ENCODE results near the gene CCR6. TPM values are rescaled to one million over a fixed set of nuclear protein-coding genes. Genes with fewer than 3 reads are reported as not detected.

The CCR6 gene
- total and polyA plus RNA-seq, 10 of the 15 experiments (the other 5 are each of a cell fraction or from before 2014, with no cell fraction given), result 2.2 to 7.6 (median 6.7) TPM

DNA sequence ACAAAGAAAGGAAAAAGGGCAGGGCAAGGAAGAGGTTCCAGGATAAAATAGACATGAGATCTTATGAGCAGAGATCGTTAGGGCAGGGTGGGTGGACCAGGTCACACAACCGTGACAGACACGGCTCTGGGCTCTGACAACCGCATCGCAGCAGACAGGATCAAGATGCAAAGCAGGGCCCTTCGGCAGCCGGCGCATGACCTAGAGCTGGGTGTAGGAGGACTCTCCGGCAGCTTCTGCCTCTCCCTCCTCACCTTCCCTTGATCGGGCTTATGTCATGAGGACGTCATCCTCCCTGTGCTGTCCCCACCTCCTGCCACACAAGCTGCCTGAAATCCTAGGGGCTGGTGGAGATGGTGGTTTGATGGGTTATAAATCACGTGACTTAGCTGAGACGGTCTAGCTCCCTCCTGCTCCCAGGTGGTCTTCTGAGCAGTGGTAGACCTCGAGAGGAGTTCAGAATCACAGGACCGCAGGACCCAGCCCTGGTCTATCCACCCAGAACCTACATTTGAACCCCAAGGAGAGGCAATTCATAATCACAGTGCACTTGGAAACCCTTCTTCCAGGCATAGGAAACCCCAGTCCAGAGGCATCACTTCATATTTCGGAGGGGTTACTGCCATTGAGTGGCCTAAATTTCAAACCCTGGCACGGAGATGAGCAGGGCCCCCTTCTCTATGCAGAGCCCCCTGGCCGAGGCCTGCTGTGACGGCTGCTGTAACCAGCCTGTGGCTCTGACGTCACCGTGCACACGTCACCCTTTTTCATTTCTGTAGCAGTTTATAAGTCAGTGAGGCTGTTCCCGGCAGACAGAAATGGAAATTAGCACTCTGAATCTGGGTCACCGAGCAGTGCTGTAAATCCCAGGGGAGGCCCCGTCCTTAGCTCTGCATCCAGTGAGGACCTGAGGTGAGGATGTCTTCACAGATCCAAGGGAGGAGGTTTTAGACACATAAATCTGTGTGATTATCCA lies 8.7 kb upstream of the CCR6 start (continued):
- TF ChIP-seq, protein P1, sequence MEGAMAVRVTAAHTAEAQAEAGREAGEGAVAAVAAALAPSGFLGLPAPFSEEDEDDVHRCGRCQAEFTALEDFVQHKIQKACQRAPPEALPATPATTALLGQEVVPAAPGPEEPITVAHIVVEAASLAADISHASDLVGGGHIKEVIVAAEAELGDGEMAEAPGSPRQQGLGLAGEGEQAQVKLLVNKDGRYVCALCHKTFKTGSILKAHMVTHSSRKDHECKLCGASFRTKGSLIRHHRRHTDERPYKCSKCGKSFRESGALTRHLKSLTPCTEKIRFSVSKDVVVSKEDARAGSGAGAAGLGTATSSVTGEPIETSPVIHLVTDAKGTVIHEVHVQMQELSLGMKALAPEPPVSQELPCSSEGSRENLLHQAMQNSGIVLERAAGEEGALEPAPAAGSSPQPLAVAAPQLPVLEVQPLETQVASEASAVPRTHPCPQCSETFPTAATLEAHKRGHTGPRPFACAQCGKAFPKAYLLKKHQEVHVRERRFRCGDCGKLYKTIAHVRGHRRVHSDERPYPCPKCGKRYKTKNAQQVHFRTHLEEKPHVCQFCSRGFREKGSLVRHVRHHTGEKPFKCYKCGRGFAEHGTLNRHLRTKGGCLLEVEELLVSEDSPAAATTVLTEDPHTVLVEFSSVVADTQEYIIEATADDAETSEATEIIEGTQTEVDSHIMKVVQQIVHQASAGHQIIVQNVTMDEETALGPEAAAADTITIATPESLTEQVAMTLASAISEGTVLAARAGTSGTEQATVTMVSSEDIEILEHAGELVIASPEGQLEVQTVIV (IDR thresholded peaks at IDR 0.05; ENCODE audit: borderline replicate concordance, partially characterized antibody), result no peak
- TF ChIP-seq ZSCAN29 (IDR thresholded peaks at IDR 0.05), result no peak
- no peak for TF ChIP-seq GABPA (IDR thresholded peaks at IDR 0.05; ENCODE audit: low read depth)
- TF ChIP-seq, protein P2, sequence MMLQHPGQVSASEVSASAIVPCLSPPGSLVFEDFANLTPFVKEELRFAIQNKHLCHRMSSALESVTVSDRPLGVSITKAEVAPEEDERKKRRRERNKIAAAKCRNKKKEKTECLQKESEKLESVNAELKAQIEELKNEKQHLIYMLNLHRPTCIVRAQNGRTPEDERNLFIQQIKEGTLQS (IDR thresholded peaks at IDR 0.05; ENCODE audit: borderline replicate concordance, extremely low read depth, low read depth, low read length), result peak; percentile 34; the same call in 1 of the 2 replicates
- TF ChIP-seq CHD1 (IDR thresholded peaks at IDR 0.05; ENCODE audit: low read depth, low read length), result 0 out of 2 replicates have a peak, but pooled peaks have one; percentile 73
- no peak for TF ChIP-seq FOXK2 (IDR thresholded peaks at IDR 0.05)
- TF ChIP-seq, protein P3, sequence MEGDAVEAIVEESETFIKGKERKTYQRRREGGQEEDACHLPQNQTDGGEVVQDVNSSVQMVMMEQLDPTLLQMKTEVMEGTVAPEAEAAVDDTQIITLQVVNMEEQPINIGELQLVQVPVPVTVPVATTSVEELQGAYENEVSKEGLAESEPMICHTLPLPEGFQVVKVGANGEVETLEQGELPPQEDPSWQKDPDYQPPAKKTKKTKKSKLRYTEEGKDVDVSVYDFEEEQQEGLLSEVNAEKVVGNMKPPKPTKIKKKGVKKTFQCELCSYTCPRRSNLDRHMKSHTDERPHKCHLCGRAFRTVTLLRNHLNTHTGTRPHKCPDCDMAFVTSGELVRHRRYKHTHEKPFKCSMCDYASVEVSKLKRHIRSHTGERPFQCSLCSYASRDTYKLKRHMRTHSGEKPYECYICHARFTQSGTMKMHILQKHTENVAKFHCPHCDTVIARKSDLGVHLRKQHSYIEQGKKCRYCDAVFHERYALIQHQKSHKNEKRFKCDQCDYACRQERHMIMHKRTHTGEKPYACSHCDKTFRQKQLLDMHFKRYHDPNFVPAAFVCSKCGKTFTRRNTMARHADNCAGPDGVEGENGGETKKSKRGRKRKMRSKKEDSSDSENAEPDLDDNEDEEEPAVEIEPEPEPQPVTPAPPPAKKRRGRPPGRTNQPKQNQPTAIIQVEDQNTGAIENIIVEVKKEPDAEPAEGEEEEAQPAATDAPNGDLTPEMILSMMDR (IDR thresholded peaks at IDR 0.05 in 2 of 3, conservative IDR thresholded peaks at IDR 0.05 in 1 of 3; ENCODE audit: control insufficient read depth in 2 of 3, extremely low read depth in 1 of 3, insufficient read depth in 1 of 3, low read depth in 3 of 3, low read length in 3 of 3), result no peak
- TF ChIP-seq, protein P4, sequence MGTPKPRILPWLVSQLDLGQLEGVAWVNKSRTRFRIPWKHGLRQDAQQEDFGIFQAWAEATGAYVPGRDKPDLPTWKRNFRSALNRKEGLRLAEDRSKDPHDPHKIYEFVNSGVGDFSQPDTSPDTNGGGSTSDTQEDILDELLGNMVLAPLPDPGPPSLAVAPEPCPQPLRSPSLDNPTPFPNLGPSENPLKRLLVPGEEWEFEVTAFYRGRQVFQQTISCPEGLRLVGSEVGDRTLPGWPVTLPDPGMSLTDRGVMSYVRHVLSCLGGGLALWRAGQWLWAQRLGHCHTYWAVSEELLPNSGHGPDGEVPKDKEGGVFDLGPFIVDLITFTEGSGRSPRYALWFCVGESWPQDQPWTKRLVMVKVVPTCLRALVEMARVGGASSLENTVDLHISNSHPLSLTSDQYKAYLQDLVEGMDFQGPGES (IDR thresholded peaks at IDR 0.05), result no peak
- TF ChIP-seq, protein P5, sequence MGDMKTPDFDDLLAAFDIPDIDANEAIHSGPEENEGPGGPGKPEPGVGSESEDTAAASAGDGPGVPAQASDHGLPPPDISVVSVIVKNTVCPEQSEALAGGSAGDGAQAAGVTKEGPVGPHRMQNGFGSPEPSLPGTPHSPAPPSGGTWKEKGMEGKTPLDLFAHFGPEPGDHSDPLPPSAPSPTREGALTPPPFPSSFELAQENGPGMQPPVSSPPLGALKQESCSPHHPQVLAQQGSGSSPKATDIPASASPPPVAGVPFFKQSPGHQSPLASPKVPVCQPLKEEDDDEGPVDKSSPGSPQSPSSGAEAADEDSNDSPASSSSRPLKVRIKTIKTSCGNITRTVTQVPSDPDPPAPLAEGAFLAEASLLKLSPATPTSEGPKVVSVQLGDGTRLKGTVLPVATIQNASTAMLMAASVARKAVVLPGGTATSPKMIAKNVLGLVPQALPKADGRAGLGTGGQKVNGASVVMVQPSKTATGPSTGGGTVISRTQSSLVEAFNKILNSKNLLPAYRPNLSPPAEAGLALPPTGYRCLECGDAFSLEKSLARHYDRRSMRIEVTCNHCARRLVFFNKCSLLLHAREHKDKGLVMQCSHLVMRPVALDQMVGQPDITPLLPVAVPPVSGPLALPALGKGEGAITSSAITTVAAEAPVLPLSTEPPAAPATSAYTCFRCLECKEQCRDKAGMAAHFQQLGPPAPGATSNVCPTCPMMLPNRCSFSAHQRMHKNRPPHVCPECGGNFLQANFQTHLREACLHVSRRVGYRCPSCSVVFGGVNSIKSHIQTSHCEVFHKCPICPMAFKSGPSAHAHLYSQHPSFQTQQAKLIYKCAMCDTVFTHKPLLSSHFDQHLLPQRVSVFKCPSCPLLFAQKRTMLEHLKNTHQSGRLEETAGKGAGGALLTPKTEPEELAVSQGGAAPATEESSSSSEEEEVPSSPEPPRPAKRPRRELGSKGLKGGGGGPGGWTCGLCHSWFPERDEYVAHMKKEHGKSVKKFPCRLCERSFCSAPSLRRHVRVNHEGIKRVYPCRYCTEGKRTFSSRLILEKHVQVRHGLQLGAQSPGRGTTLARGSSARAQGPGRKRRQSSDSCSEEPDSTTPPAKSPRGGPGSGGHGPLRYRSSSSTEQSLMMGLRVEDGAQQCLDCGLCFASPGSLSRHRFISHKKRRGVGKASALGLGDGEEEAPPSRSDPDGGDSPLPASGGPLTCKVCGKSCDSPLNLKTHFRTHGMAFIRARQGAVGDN (IDR thresholded peaks at IDR 0.05), result peak; percentile 89
- TF ChIP-seq SIN3A (IDR thresholded peaks at IDR 0.05; ENCODE audit: low read depth, low read length), result no peak
- TF ChIP-seq ZNF622 (IDR thresholded peaks at IDR 0.05), result no peak
- TF ChIP-seq PML (IDR thresholded peaks at IDR 0.05; ENCODE audit: low read length), result no peak
- TF ChIP-seq POLR2AphosphoS2 (IDR thresholded peaks at IDR 0.05; ENCODE audit: low read depth, low read length), result peak; percentile 66; the same call in 1 of the 2 replicates
- TF ChIP-seq CBFB (IDR thresholded peaks at IDR 0.05; ENCODE audit: low read depth), result peak; percentile 58; the same call in 1 of the 2 replicates
- peak; percentile 78; the same call in 1 of the 2 replicates for TF ChIP-seq RB1 (IDR thresholded peaks at IDR 0.05; ENCODE audit: borderline replicate concordance)
- no peak for TF ChIP-seq TCF3 (IDR thresholded peaks at IDR 0.05; ENCODE audit: borderline replicate concordance, insufficient read depth, low read depth, low read length)
- TF ChIP-seq ZBED1 (IDR thresholded peaks at IDR 0.05; ENCODE audit: borderline replicate concordance), result peak; percentile 50; the same call in 1 of the 2 replicates
- no peak for TF ChIP-seq BRCA1 (IDR thresholded peaks at IDR 0.05; ENCODE audit: low read depth, low read length)

Measured in GM12878 (cell line).